ENCODE measurements around the gene TPCN1. TPM values are rescaled to one million over a fixed set of nuclear protein-coding genes. Genes with fewer than 3 reads are reported as not detected.
A peak's percentile ranks its signal among the peaks of the same experiment; 100 is the strongest.

Gene TPCN1
- total and polyA plus RNA-seq, 4 donors = 20.8 to 61.7 (median 30.7) TPM

GRCh38 chr12:113227686-113228391 is 6.6 kb downstream of the TPCN1 start:
- DNase-seq (no peak), ATAC-seq (ENCODE audit: insufficient read depth, low FRiP score) (no peak)
- Histone ChIP-seq H3K27me3 (ENCODE audit: control insufficient read depth in 3 of 3, insufficient read depth in 3 of 3, low read length in 2 of 3) (no peaks in the 10 kb centered on the region), H3K9me3 (ENCODE audit: control insufficient read depth in 4 of 4, insufficient read depth in 3 of 4, low read length in 3 of 4) (no peaks in the 10 kb centered on the region), H3K9ac (ENCODE audit: insufficient read depth in 1 of 2, low read length in 2 of 2) (no peak overlapping the region), H3K27ac (ENCODE audit: low read depth in 1 of 2, low read length in 1 of 2) (peak overlapping the region; percentile 42 to 92), H3K4me3 (no peak overlapping the region), H3K4me1 (ENCODE audit: control insufficient read depth in 5 of 5, insufficient read depth in 5 of 5, low read length in 5 of 5) (peaks cover 2 to 19% (median 4%) of the 10 kb centered on the region in 5 donors), H3K36me3 (ENCODE audit: control insufficient read depth in 4 of 4, insufficient read depth in 4 of 4, low read length in 4 of 4) (peaks cover 0 to 29% (median 22%) of the 10 kb centered on the region in 4 donors)
- TF ChIP-seq, protein P1, sequence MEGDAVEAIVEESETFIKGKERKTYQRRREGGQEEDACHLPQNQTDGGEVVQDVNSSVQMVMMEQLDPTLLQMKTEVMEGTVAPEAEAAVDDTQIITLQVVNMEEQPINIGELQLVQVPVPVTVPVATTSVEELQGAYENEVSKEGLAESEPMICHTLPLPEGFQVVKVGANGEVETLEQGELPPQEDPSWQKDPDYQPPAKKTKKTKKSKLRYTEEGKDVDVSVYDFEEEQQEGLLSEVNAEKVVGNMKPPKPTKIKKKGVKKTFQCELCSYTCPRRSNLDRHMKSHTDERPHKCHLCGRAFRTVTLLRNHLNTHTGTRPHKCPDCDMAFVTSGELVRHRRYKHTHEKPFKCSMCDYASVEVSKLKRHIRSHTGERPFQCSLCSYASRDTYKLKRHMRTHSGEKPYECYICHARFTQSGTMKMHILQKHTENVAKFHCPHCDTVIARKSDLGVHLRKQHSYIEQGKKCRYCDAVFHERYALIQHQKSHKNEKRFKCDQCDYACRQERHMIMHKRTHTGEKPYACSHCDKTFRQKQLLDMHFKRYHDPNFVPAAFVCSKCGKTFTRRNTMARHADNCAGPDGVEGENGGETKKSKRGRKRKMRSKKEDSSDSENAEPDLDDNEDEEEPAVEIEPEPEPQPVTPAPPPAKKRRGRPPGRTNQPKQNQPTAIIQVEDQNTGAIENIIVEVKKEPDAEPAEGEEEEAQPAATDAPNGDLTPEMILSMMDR (IDR thresholded peaks at IDR 0.05; ENCODE audit: control extremely low read depth, extremely low read depth) = no peak
- 91 to 93% methylated on average over 5 of the region's 5 CpGs for WGBS, 2 donors

- H3K27me3 ChIP-seq (ENCODE audit: control insufficient read depth in 3 of 3, insufficient read depth in 3 of 3, low read length in 2 of 3) = no peaks in the 10 kb centered on the region
- H3K9ac ChIP-seq (ENCODE audit: insufficient read depth in 1 of 2, low read length in 2 of 2) = no peak overlapping the region
- H3K36me3 ChIP-seq (ENCODE audit: control insufficient read depth in 4 of 4, insufficient read depth in 4 of 4, low read length in 4 of 4) = peaks cover 0 to 32% (median 26%) of the 10 kb centered on the region in 4 donors
- ATAC-seq (ENCODE audit: insufficient read depth, low FRiP score) (no peak), DNase-seq (no peak)
- peak overlapping the region; percentile 26 to 92 for H3K27ac ChIP-seq (ENCODE audit: low read depth in 1 of 2, low read length in 1 of 2)
- peaks cover 0 to 21% (median 4%) of the 10 kb centered on the region in 5 donors for H3K4me1 ChIP-seq (ENCODE audit: control insufficient read depth in 5 of 5, insufficient read depth in 5 of 5, low read length in 5 of 5)
- no peaks in the 10 kb centered on the region for H3K9me3 ChIP-seq (ENCODE audit: control insufficient read depth in 4 of 4, insufficient read depth in 3 of 4, low read length in 3 of 4)
- TF ChIP-seq, protein P1 (IDR thresholded peaks at IDR 0.05; ENCODE audit: control extremely low read depth, extremely low read depth) = no peak
- 75 to 91% methylated on average over 5 of the region's 5 CpGs for WGBS, 2 donors
- H3K4me3 ChIP-seq = no peak overlapping the region
Measured at GRCh38 chr12:113228394-113229028, 7.2 kb downstream of the TPCN1 start.

- Histone ChIP-seq H3K9ac (ENCODE audit: insufficient read depth in 1 of 2, low read length in 2 of 2) (no peak overlapping the region), H3K4me1 (ENCODE audit: control insufficient read depth in 5 of 5, insufficient read depth in 5 of 5, low read length in 5 of 5) (peaks cover 0 to 22% (median 0%) of the 10 kb centered on the region in 5 donors), H3K36me3 (ENCODE audit: control insufficient read depth in 4 of 4, insufficient read depth in 4 of 4, low read length in 4 of 4) (peaks cover 0 to 33% (median 26%) of the 10 kb centered on the region in 4 donors), H3K9me3 (ENCODE audit: control insufficient read depth in 4 of 4, insufficient read depth in 3 of 4, low read length in 3 of 4) (no peaks in the 10 kb centered on the region), H3K27me3 (ENCODE audit: control insufficient read depth in 3 of 3, insufficient read depth in 3 of 3, low read length in 2 of 3) (no peaks in the 10 kb centered on the region), H3K27ac (ENCODE audit: low read depth in 1 of 2, low read length in 1 of 2) (peak overlapping the region in 1 of 2 donors; percentile 92), H3K4me3 (no peak overlapping the region)
- ATAC-seq (ENCODE audit: insufficient read depth, low FRiP score) = no peak
- 96 to 98% methylated on average over 15 of the region's 15 CpGs for WGBS, 2 donors
- no peak for DNase-seq
- TF ChIP-seq, protein P1 (IDR thresholded peaks at IDR 0.05; ENCODE audit: control extremely low read depth, extremely low read depth) = no peak
Measured at GRCh38 chr12:113230315-113231234, 9.3 kb downstream of the TPCN1 start.
